CD4-positive, alpha-beta memory T cell (primary cell): ENCODE data around the gene AGK. TPM values are rescaled to one million over a fixed set of nuclear protein-coding genes. Genes with fewer than 3 reads are reported as not detected.

Experiments
- CTCF ChIA-PET: fragments of 350-600 bp; sonication (Branson Sonifier 250); formaldehyde crosslinking; loops from one replicate; lab custom pipeline; 2021; ENCODE audit warnings: inconsistent platforms; ENCODE audit not compliant: partially characterized antibody; lab: Charles Lee
- POLR2A ChIA-PET: fragments of 350-600 bp; sonication (Branson Sonifier 250); formaldehyde crosslinking; loops from one replicate; lab custom pipeline; 2021; ENCODE audit not compliant: partially characterized antibody; lab: Charles Lee
- DNase-seq, 5 donors: peaks; one replicate each; pipeline versions ENCODE4 v3.0.0 to v3.0.0-alpha.2; 2020 to 2022; ENCODE audit warnings: mixed read lengths in 1 of 5
- H3K27ac ChIP-seq: one replicate; pipeline ENCODE4 v1.7.0; 2013; ENCODE audit warnings: low read depth, low read length
- H3K27me3 ChIP-seq: 2 replicates; pipeline ENCODE4 v1.7.0; 2013; ENCODE audit warnings: mild to moderate bottlenecking, low read length, moderate library complexity; ENCODE audit not compliant: insufficient read depth
- H3K36me3 ChIP-seq: 2 replicates; pipeline ENCODE4 v1.7.0; 2013; ENCODE audit warnings: mild to moderate bottlenecking, low read length, moderate library complexity; ENCODE audit not compliant: insufficient read depth
- H3K4me1 ChIP-seq: 2 replicates; pipeline ENCODE4 v1.7.0; 2013; ENCODE audit warnings: mild to moderate bottlenecking, low read length, moderate library complexity; ENCODE audit not compliant: insufficient read depth
- H3K4me3 ChIP-seq, 2 donors: one replicate each; pipeline ENCODE4 v1.7.0; 2013; ENCODE audit warnings: low read length in 2 of 2, mild to moderate bottlenecking in 1 of 2
- H3K9me3 ChIP-seq, 2 donors: one replicate each; pipeline ENCODE4 v1.7.0; 2013; ENCODE audit warnings: low read length in 2 of 2, control low read depth in 1 of 2; ENCODE audit not compliant: control insufficient read depth in 1 of 2
- H3K27ac Mint-ChIP-seq, 7 donors: one replicate each; pipeline ENCODE4 v1.8.0; 2020 to 2021; ENCODE audit warnings: mixed read lengths in 7 of 7, mild to moderate bottlenecking in 6 of 7, inconsistent platforms in 3 of 7, moderate library complexity in 3 of 7
- H3K27me3 Mint-ChIP-seq, 2 donors: one replicate each; pipeline ENCODE4 v1.8.0; 2020 to 2021; ENCODE audit warnings: mixed read lengths in 2 of 2
- H3K36me3 Mint-ChIP-seq, 2 donors: one replicate each; pipeline ENCODE4 v1.8.0; 2020 to 2021; ENCODE audit warnings: mixed read lengths in 2 of 2, inconsistent platforms in 1 of 2, mild to moderate bottlenecking in 1 of 2
- H3K4me1 Mint-ChIP-seq, 4 donors: one replicate each; pipeline ENCODE4 v1.8.0; 2020 to 2021; ENCODE audit warnings: mixed read lengths in 4 of 4, mild to moderate bottlenecking in 1 of 4
- H3K4me3 Mint-ChIP-seq, 8 donors: one replicate each; pipeline ENCODE4 v1.8.0; 2020 to 2021; ENCODE audit warnings: mixed read lengths in 8 of 8, mild to moderate bottlenecking in 7 of 8, moderate library complexity in 6 of 8, inconsistent platforms in 3 of 8
- H3K9me3 Mint-ChIP-seq, 8 donors: one replicate each; pipeline ENCODE4 v1.8.0; 2020 to 2021; ENCODE audit warnings: mixed read lengths in 8 of 8, mild to moderate bottlenecking in 5 of 8, inconsistent platforms in 3 of 8, moderate library complexity in 1 of 8
- intact Hi-C: fragments of 100-400 bp; cut with micrococcal nuclease; formaldehyde crosslinking; loops from one replicate; pipeline ENCODE4 v1.15.1; 2023
- polyA plus RNA-seq, 2 donors: library from polyadenylated mRNA; unstranded; fragments of 300-500 nt; fragmentation: Illumina TruSeq; gene quantifications; one replicate each; pipeline ENCODE4 v1.2.3, GENCODE V29; 2021
- total RNA-seq, 2 experiments: library from RNA; stranded (reverse); gene quantifications; one replicate each; pipeline ENCODE4 v1.2.3, GENCODE V29; 2021

AGK gene
- total and polyA plus RNA-seq, 4 experiments from 2014 or later: 28.1 to 33.8 (median 29.2) TPM

GRCh38 chr7:141585592-141586510, 34.6 kb downstream of the AGK start:
- H3K4me1 ChIP-seq: no peaks in the 10 kb centered on the region
- CTCF ChIA-PET: no interaction called here
- no peak for DNase-seq
- no peak overlapping the region for H3K27ac ChIP-seq
- POLR2A ChIA-PET: no interaction called here
- Mint-ChIP-seq H3K4me1 (peaks cover 8 to 37% (median 15%) of the 10 kb centered on the region in 4 donors), H3K27me3 (no peaks in the 10 kb centered on the region), H3K27ac (peak overlapping the region in 3 of 7 donors; percentile 6 to 57 (median 52)), H3K4me3 (no peak overlapping the region), H3K36me3 (peaks cover 29 to 39% of the 10 kb centered on the region in 2 donors), H3K9me3 (peaks cover 0 to 1% (median 0%) of the 10 kb centered on the region in 8 donors)
- H3K36me3 ChIP-seq: no peaks in the 10 kb centered on the region
- intact Hi-C loops: no loop called here
- H3K27me3 ChIP-seq: no peaks in the 10 kb centered on the region
- no peaks in the 10 kb centered on the region for H3K9me3 ChIP-seq
- no peak overlapping the region for H3K4me3 ChIP-seq

- CTCF ChIA-PET: no interaction called here
- Mint-ChIP-seq H3K9me3 (peaks cover 0 to 1% (median 0%) of the 10 kb centered on the region in 8 donors), H3K27me3 (no peaks in the 10 kb centered on the region), H3K4me1 (peaks cover 8 to 37% (median 15%) of the 10 kb centered on the region in 4 donors), H3K27ac (peak overlapping the region in 2 of 7 donors; percentile 11 to 13), H3K4me3 (peak overlapping the region in 1 of 8 donors; percentile 10), H3K36me3 (peaks cover 30 to 39% of the 10 kb centered on the region in 2 donors)
- POLR2A ChIA-PET: no interaction called here
- Histone ChIP-seq H3K36me3 (no peaks in the 10 kb centered on the region), H3K4me1 (no peaks in the 10 kb centered on the region), H3K27me3 (no peaks in the 10 kb centered on the region), H3K4me3 (no peak overlapping the region), H3K9me3 (no peaks in the 10 kb centered on the region), H3K27ac (no peak overlapping the region)
- intact Hi-C loops: no loop called here
- DNase-seq: no peak
These were observed 35.7 kb downstream of the AGK start for GRCh38 chr7:141586878-141587277.

GRCh38 chr7:141587304-141587703, 36.1 kb downstream of the AGK start:
- Mint-ChIP-seq H3K27ac (peak overlapping the region in 1 of 7 donors; percentile 11), H3K36me3 (peaks cover 35 to 38% of the 10 kb centered on the region in 2 donors)
- intact Hi-C loops: no loop called here

GRCh38 chr7:141588912-141589311, 37.7 kb downstream of the AGK start:
- peaks cover 0 to 1% (median 0%) of the 10 kb centered on the region in 8 donors for H3K9me3 Mint-ChIP-seq
- Histone ChIP-seq H3K4me1 (no peaks in the 10 kb centered on the region), H3K36me3 (peaks cover 8% of the 10 kb centered on the region), H3K4me3 (no peak overlapping the region), H3K9me3 (no peaks in the 10 kb centered on the region), H3K27me3 (no peaks in the 10 kb centered on the region), H3K27ac (no peak overlapping the region)
- no peak for DNase-seq
- no peaks in the 10 kb centered on the region for H3K27me3 Mint-ChIP-seq
- H3K27ac Mint-ChIP-seq: no peak overlapping the region
- intact Hi-C loops: no loop called here
- peaks cover 40 to 45% of the 10 kb centered on the region in 2 donors for H3K36me3 Mint-ChIP-seq
- H3K4me3 Mint-ChIP-seq: no peak overlapping the region
- H3K4me1 Mint-ChIP-seq: peaks cover 4 to 37% (median 14%) of the 10 kb centered on the region in 4 donors
- CTCF ChIA-PET: no interaction called here
- POLR2A ChIA-PET: no interaction called here

More at GRCh38 chr7:141587304-141587703, 36.1 kb downstream of the AGK start:
- ChIA-PET CTCF (no interaction called here), POLR2A (no interaction called here)
- H3K9me3 ChIP-seq: no peaks in the 10 kb centered on the region
- H3K4me3 ChIP-seq: no peak overlapping the region
- no peaks in the 10 kb centered on the region for H3K27me3 ChIP-seq
- Mint-ChIP-seq H3K4me1 (peaks cover 8 to 37% (median 15%) of the 10 kb centered on the region in 4 donors), H3K4me3 (peak overlapping the region in 1 of 8 donors; percentile 10), H3K9me3 (peaks cover 0 to 1% (median 0%) of the 10 kb centered on the region in 8 donors), H3K27me3 (no peaks in the 10 kb centered on the region)
- H3K36me3 ChIP-seq: no peaks in the 10 kb centered on the region
- no peak overlapping the region for H3K27ac ChIP-seq
- no peak for DNase-seq
- no peaks in the 10 kb centered on the region for H3K4me1 ChIP-seq

- H3K4me1 Mint-ChIP-seq: peaks cover 4 to 31% (median 13%) of the 10 kb centered on the region in 4 donors
- intact Hi-C loops: no loop called here
- Histone ChIP-seq H3K9me3 (no peaks in the 10 kb centered on the region), H3K4me3 (no peak overlapping the region), H3K27me3 (no peaks in the 10 kb centered on the region), H3K27ac (no peak overlapping the region), H3K4me1 (no peaks in the 10 kb centered on the region), H3K36me3 (peaks cover 8% of the 10 kb centered on the region)
- H3K36me3 Mint-ChIP-seq: peaks cover 41 to 45% of the 10 kb centered on the region in 2 donors
- ChIA-PET CTCF (no interaction called here), POLR2A (no interaction called here)
- H3K4me3 Mint-ChIP-seq: no peak overlapping the region
- H3K27ac Mint-ChIP-seq: peak overlapping the region in 1 of 7 donors; percentile 3
- no peaks in the 10 kb centered on the region for H3K27me3 Mint-ChIP-seq
- H3K9me3 Mint-ChIP-seq: peaks cover 0 to 1% (median 0%) of the 10 kb centered on the region in 8 donors
- DNase-seq: no peak
These were observed 38.9 kb downstream of the AGK start for GRCh38 chr7:141590071-141590470.

GRCh38 chr7:141590666-141591065, 39.5 kb downstream of the AGK start:
- H3K4me3 ChIP-seq: no peak overlapping the region
- H3K27me3 ChIP-seq: no peaks in the 10 kb centered on the region
- ChIA-PET POLR2A (interaction anchor here (0.6 kb wide), 1 partner anchor 171 kb away, joined by 3 read pairs; no protein-coding TSS in a partner anchor), CTCF (no interaction called here)
- peaks cover 8% of the 10 kb centered on the region for H3K36me3 ChIP-seq
- Mint-ChIP-seq H3K27ac (peak overlapping the region in 2 of 7 donors; percentile 4 to 36), H3K4me1 (peaks cover 4 to 25% (median 11%) of the 10 kb centered on the region in 4 donors), H3K27me3 (no peaks in the 10 kb centered on the region), H3K36me3 (peaks cover 45 to 47% of the 10 kb centered on the region in 2 donors), H3K9me3 (peaks cover 0 to 1% (median 0%) of the 10 kb centered on the region in 8 donors), H3K4me3 (no peak overlapping the region)
- H3K9me3 ChIP-seq: no peaks in the 10 kb centered on the region
- H3K27ac ChIP-seq: no peak overlapping the region
- no peak for DNase-seq
- H3K4me1 ChIP-seq: no peaks in the 10 kb centered on the region
- intact Hi-C loops: no loop called here

GRCh38 chr7:141593134-141593533, 41.9 kb downstream of the AGK start:
- Mint-ChIP-seq H3K4me1 (peaks cover 4 to 11% (median 8%) of the 10 kb centered on the region in 4 donors), H3K27me3 (no peaks in the 10 kb centered on the region), H3K9me3 (peaks cover 0 to 1% (median 0%) of the 10 kb centered on the region in 8 donors), H3K36me3 (peaks cover 48 to 51% of the 10 kb centered on the region in 2 donors), H3K27ac (peak overlapping the region in 1 of 7 donors; percentile 35), H3K4me3 (no peak overlapping the region)
- CTCF ChIA-PET: interaction anchor here (1.0 kb wide), 1 partner anchor 59 kb away, joined by 5 read pairs; no protein-coding TSS in a partner anchor
- H3K27ac ChIP-seq: no peak overlapping the region
- no peak for DNase-seq
- POLR2A ChIA-PET: no interaction called here
- no peaks in the 10 kb centered on the region for H3K9me3 ChIP-seq
- peaks cover 8% of the 10 kb centered on the region for H3K36me3 ChIP-seq
- no peaks in the 10 kb centered on the region for H3K27me3 ChIP-seq
- no peaks in the 10 kb centered on the region for H3K4me1 ChIP-seq
- intact Hi-C loops: no loop called here
- H3K4me3 ChIP-seq: no peak overlapping the region
